ENCODE results near the gene RBM4B.

Gene RBM4B

GRCh38 chr11:66694056-66694410 is 16.3 kb upstream of the RBM4B start:
- 93 to 95% methylated on average over 13 of the region's 13 CpGs for WGBS, 2 experiments (ENCODE audit: insufficient coverage in 2 of 2)
- peaks cover 27% of the 10 kb centered on the region for H3K36me3 ChIP-seq (ENCODE audit: control insufficient read depth, insufficient read depth, low read length)
- no peaks in the 10 kb centered on the region for H3K9me3 ChIP-seq (ENCODE audit: control insufficient read depth, low read length)
- no peaks in the 10 kb centered on the region for H3K4me1 ChIP-seq (ENCODE audit: control insufficient read depth, insufficient read depth, low read length, poor library complexity, severe bottlenecking)
- no peak overlapping the region for H3K27ac ChIP-seq (ENCODE audit: low read depth, low read length, severe bottlenecking)
- H3K4me3 ChIP-seq (ENCODE audit: extremely low read depth, insufficient read depth, low read length, poor library complexity, severe bottlenecking), result no peak overlapping the region

DNA sequence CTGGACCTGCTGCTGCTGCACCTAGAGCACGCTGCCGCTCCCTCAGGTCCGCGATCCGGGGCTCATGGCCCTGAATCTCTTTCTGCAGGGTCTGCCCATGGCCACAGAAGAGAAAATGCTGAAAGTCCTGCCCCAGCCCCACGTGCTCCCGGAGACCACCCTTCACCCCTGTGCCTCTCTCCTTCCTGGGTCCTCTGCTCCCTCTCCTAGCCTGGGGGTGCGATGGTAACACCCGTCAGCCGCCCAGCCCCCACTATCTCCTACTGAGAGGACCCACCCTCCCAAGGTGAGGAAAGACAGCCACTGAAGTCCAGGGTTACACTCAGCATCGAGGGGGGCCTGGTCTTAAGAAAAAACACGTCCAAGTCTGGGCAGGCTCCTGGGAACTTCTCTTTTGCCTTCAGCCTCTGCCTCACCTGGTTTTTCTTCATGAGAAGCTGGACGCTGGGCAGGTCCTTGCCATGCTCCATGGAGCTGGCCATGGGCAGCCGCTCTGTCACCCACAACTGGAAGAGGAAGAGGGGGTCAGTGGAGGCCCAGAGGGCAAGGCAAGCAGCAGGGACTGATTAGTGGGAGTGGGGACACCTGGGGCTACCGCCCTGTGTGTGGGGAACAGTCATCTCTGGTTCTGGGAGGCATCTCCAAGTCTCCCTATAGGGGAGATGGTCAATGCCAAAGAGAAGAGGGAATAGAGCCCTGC is 15.8 kb upstream of the RBM4B start:
- WGBS, 2 experiments (ENCODE audit: insufficient coverage in 2 of 2), result 90 to 95% methylated on average over 12 to 13 of the region's 15 CpGs
- H3K4me1 ChIP-seq (ENCODE audit: control insufficient read depth, insufficient read depth, low read length, poor library complexity, severe bottlenecking), result no peaks in the 10 kb centered on the region
- no peaks in the 10 kb centered on the region for H3K9me3 ChIP-seq (ENCODE audit: control insufficient read depth, low read length)
- H3K27ac ChIP-seq (ENCODE audit: low read depth, low read length, severe bottlenecking), result no peak overlapping the region
- H3K36me3 ChIP-seq (ENCODE audit: control insufficient read depth, insufficient read depth, low read length), result peaks cover 26% of the 10 kb centered on the region
- no peak overlapping the region for H3K4me3 ChIP-seq (ENCODE audit: extremely low read depth, insufficient read depth, low read length, poor library complexity, severe bottlenecking)

DNA sequence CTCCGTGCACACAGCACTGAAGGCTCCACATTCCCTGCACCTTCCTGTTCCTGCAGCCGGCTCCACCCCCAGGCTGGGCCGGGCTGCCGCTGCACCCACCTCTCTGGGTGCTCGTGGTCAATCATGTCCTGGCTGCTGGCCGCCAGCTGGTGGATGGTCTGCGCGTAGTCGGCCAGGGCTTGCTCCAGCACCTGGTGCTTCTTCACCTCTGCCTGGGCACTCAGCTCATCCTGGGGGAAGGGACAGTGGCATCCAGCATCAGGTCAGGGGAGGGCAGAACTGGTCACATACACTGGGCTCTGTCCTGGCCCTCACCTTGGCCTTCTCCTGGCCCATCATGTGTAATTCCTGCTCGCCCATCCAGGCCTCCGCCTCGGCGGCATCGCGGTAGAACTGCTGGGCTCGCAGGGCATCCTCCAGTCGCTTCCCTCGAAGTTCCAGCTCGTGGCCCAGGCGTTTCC is 15.2 kb upstream of the RBM4B start:
- Histone ChIP-seq H3K9me3 (ENCODE audit: control insufficient read depth, low read length) (no peaks in the 10 kb centered on the region), H3K27ac (ENCODE audit: low read depth, low read length, severe bottlenecking) (no peak overlapping the region), H3K4me3 (ENCODE audit: extremely low read depth, insufficient read depth, low read length, poor library complexity, severe bottlenecking) (no peak overlapping the region), H3K36me3 (ENCODE audit: control insufficient read depth, insufficient read depth, low read length) (peaks cover 26% of the 10 kb centered on the region), H3K4me1 (ENCODE audit: control insufficient read depth, insufficient read depth, low read length, poor library complexity, severe bottlenecking) (no peaks in the 10 kb centered on the region)
- WGBS, 2 experiments (ENCODE audit: insufficient coverage in 2 of 2), result 93 to 98% methylated on average over 20 of the region's 20 CpGs

- Histone ChIP-seq H3K36me3 (ENCODE audit: control insufficient read depth, insufficient read depth, low read length) (peaks cover 24% of the 10 kb centered on the region), H3K4me1 (ENCODE audit: control insufficient read depth, insufficient read depth, low read length, poor library complexity, severe bottlenecking) (no peaks in the 10 kb centered on the region), H3K27ac (ENCODE audit: low read depth, low read length, severe bottlenecking) (no peak overlapping the region), H3K9me3 (ENCODE audit: control insufficient read depth, low read length) (no peaks in the 10 kb centered on the region), H3K4me3 (ENCODE audit: extremely low read depth, insufficient read depth, low read length, poor library complexity, severe bottlenecking) (no peak overlapping the region)
- 93 to 98% methylated on average over 18 of the region's 18 CpGs for WGBS, 2 experiments (ENCODE audit: insufficient coverage in 2 of 2)
Measured at GRCh38 chr11:66692446-66692845, 14.8 kb upstream of the RBM4B start.

- WGBS, 2 experiments (ENCODE audit: insufficient coverage in 2 of 2), result 96 to 97% methylated on average over 21 to 33 of the region's 38 CpGs
- no peak overlapping the region for H3K27ac ChIP-seq (ENCODE audit: low read depth, low read length, severe bottlenecking)
- no peaks in the 10 kb centered on the region for H3K9me3 ChIP-seq (ENCODE audit: control insufficient read depth, low read length)
- no peak overlapping the region for H3K4me3 ChIP-seq (ENCODE audit: extremely low read depth, insufficient read depth, low read length, poor library complexity, severe bottlenecking)
- peaks cover 19% of the 10 kb centered on the region for H3K36me3 ChIP-seq (ENCODE audit: control insufficient read depth, insufficient read depth, low read length)
- H3K4me1 ChIP-seq (ENCODE audit: control insufficient read depth, insufficient read depth, low read length, poor library complexity, severe bottlenecking), result no peaks in the 10 kb centered on the region
Measured at GRCh38 chr11:66691311-66691980, 13.8 kb upstream of the RBM4B start.

DNA sequence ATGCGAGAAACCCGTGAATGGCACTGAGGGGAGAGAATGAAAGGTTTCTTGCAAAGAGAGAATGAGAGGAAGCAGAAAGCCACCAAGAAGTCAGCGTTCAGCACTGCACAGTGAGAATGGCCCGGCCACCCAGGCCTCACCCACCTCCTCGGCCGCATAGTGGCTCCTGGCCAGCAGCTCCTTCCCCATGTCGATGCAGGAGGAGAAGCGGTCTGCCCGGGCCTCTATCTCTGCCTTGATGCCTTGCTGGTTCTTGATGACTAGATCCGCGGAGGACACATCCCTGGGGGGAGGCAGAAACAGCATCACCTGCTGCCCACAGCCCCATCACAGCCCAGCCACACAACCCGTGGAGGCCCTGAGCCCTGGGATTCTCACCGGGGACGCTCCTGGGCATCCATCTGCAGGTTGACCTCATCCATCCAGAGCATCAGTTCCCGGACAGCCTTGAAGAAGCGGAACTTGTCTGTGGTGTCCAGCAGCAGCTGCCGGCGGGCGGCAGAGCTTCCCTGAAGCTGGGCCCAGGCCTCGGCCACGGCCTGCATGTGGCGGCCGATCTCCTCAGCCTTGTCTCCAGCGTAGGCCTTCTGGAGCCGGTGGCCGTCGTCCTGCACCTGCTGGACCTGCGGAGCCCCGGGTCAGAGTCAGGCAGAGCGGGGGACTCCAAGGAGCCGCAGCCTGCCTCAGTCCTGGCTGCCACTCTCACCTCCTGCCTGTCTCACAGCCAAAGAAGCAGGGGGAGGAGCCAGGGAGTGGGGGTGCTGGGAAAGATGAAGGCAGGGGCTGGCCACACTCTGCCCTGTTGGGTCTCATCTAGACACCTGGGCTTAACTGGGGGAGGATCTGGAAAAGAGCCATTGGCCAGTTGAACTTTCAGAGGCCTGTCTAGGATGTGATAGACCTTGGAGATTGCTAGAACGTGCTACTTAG is 12.2 kb upstream of the RBM4B start:
- no peaks in the 10 kb centered on the region for H3K9me3 ChIP-seq (ENCODE audit: control insufficient read depth, low read length)
- H3K27ac ChIP-seq (ENCODE audit: low read depth, low read length, severe bottlenecking), result no peak overlapping the region
- no peak overlapping the region for H3K4me3 ChIP-seq (ENCODE audit: extremely low read depth, insufficient read depth, low read length, poor library complexity, severe bottlenecking)
- H3K36me3 ChIP-seq (ENCODE audit: control insufficient read depth, insufficient read depth, low read length), result peaks cover 19% of the 10 kb centered on the region
- H3K4me1 ChIP-seq (ENCODE audit: control insufficient read depth, insufficient read depth, low read length, poor library complexity, severe bottlenecking), result no peaks in the 10 kb centered on the region
- WGBS, 2 experiments (ENCODE audit: insufficient coverage in 2 of 2), result 92 to 96% methylated on average over 12 to 30 of the region's 32 CpGs

- H3K27ac ChIP-seq (ENCODE audit: low read depth, low read length, severe bottlenecking), result no peak overlapping the region
- WGBS, 2 experiments (ENCODE audit: insufficient coverage in 2 of 2), result 94 to 95% methylated on average over 18 to 23 of the region's 28 CpGs
- no peaks in the 10 kb centered on the region for H3K9me3 ChIP-seq (ENCODE audit: control insufficient read depth, low read length)
- H3K36me3 ChIP-seq (ENCODE audit: control insufficient read depth, insufficient read depth, low read length), result peaks cover 20% of the 10 kb centered on the region
- no peaks in the 10 kb centered on the region for H3K4me1 ChIP-seq (ENCODE audit: control insufficient read depth, insufficient read depth, low read length, poor library complexity, severe bottlenecking)
- no peak overlapping the region for H3K4me3 ChIP-seq (ENCODE audit: extremely low read depth, insufficient read depth, low read length, poor library complexity, severe bottlenecking)
Measured at GRCh38 chr11:66688561-66689534, 11.2 kb upstream of the RBM4B start.

- Histone ChIP-seq H3K9me3 (ENCODE audit: control insufficient read depth, low read length) (no peaks in the 10 kb centered on the region), H3K4me3 (ENCODE audit: extremely low read depth, insufficient read depth, low read length, poor library complexity, severe bottlenecking) (no peak overlapping the region), H3K4me1 (ENCODE audit: control insufficient read depth, insufficient read depth, low read length, poor library complexity, severe bottlenecking) (no peaks in the 10 kb centered on the region), H3K36me3 (ENCODE audit: control insufficient read depth, insufficient read depth, low read length) (peaks cover 14% of the 10 kb centered on the region), H3K27ac (ENCODE audit: low read depth, low read length, severe bottlenecking) (no peak overlapping the region)
- WGBS, 2 experiments (ENCODE audit: insufficient coverage in 2 of 2), result 88 to 90% methylated on average over 6 of the region's 13 CpGs
Measured at GRCh38 chr11:66687831-66688281, 10.2 kb upstream of the RBM4B start.

- no peaks in the 10 kb centered on the region for H3K9me3 ChIP-seq (ENCODE audit: control insufficient read depth, low read length)
Measured at GRCh38 chr11:66686801-66687750, 9.4 kb upstream of the RBM4B start.

More at GRCh38 chr11:66686801-66687750, 9.4 kb upstream of the RBM4B start:
- 94 to 95% methylated on average over 28 to 31 of the region's 33 CpGs for WGBS, 2 experiments (ENCODE audit: insufficient coverage in 2 of 2)
- Histone ChIP-seq H3K27ac (ENCODE audit: low read depth, low read length, severe bottlenecking) (no peak overlapping the region), H3K4me3 (ENCODE audit: extremely low read depth, insufficient read depth, low read length, poor library complexity, severe bottlenecking) (no peak overlapping the region), H3K36me3 (ENCODE audit: control insufficient read depth, insufficient read depth, low read length) (peaks cover 14% of the 10 kb centered on the region), H3K4me1 (ENCODE audit: control insufficient read depth, insufficient read depth, low read length, poor library complexity, severe bottlenecking) (no peaks in the 10 kb centered on the region)
